G401 (cell line): ENCODE measurements around the gene CNMD. TPM values are rescaled to one million over a fixed set of nuclear protein-coding genes. Genes with fewer than 3 reads are reported as not detected.
"Not testable (repeated sequence)": the region's sequence is repeated elsewhere in the genome, so short reads cannot be mapped to it uniquely, and the experiment has no call there.

Experiments
- DNase-seq: peaks from one replicate; pipeline ENCODE4 v3.0.0-alpha.2; 2015; ENCODE audit warnings: low spot score
- in situ Hi-C: cut with HindIII; loops from 2 replicates; pipeline ENCODE4 v1.10.0; 2016; ENCODE audit warnings: low sequenced_read_pairs, mixed read lengths
- total RNA-seq: library from RNA; depleted of rRNA; stranded (reverse); fragments of >200 nt; shearing (Covaris generic); gene quantifications from 2 replicates; pipeline ENCODE4 v1.2.3, GENCODE V29; 2014; rRNA removed

Gene CNMD
- total RNA-seq, 1 experiment from 2014 or later = not detected

- in situ Hi-C loops = no loop called here
- no peak for DNase-seq
Measured at GRCh38 chr13:52703482-52703881, 36.1 kb downstream of the CNMD start.

- DNase-seq = no peak
- in situ Hi-C loops = no loop called here
Measured at GRCh38 chr13:52701728-52702465, 37.7 kb downstream of the CNMD start.

- no peak for DNase-seq
- in situ Hi-C loops = no loop called here
Measured at GRCh38 chr13:52696566-52696965, 43.1 kb downstream of the CNMD start.

GRCh38 chr13:52695856-52696255 lies 43.8 kb downstream of the CNMD start:
- no peak for DNase-seq
- in situ Hi-C loops = no loop called here

GRCh38 chr13:52686376-52686775 lies 53.2 kb downstream of the CNMD start:
- in situ Hi-C loops = no loop called here

GRCh38 chr13:52685806-52686205 lies 53.8 kb downstream of the CNMD start:
- DNase-seq, in situ Hi-C loops: not testable (repeated sequence)

More at GRCh38 chr13:52686376-52686775, 53.2 kb downstream of the CNMD start:
- no peak for DNase-seq

- in situ Hi-C loops = no loop called here
- no peak for DNase-seq
Measured at GRCh38 chr13:52677823-52678222, 61.8 kb downstream of the CNMD start.

- in situ Hi-C loops = no loop called here
- DNase-seq = no peak
Measured at GRCh38 chr13:52673465-52673864, 66.2 kb downstream of the CNMD start.

GRCh38 chr13:52670726-52671125 lies 68.9 kb downstream of the CNMD start:
- no peak for DNase-seq
- in situ Hi-C loops = no loop called here

GRCh38 chr13:52669677-52670076 lies 69.9 kb downstream of the CNMD start:
- no peak for DNase-seq
- in situ Hi-C loops = no loop called here

GRCh38 chr13:52665325-52665724 lies 74.3 kb downstream of the CNMD start:
- peak; percentile 15 for DNase-seq
- in situ Hi-C loops = no loop called here

- DNase-seq = no peak
- in situ Hi-C loops = no loop called here
Measured at GRCh38 chr13:52664272-52664671, 75.3 kb downstream of the CNMD start.

- in situ Hi-C loops = no loop called here
- no peak for DNase-seq
Measured at GRCh38 chr13:52659340-52659739, 80.3 kb downstream of the CNMD start.

Other genes starting within 250 kb of the CNMD start
- gene HNRNPA1L2, start 97.4 kb downstream of the CNMD start, total RNA-seq = 1.7 and 2.3 TPM in 2 replicates
- 18.2 and 31.3 TPM in 2 replicates for gene SUGT1, start 87.0 kb downstream of the CNMD start, total RNA-seq
- gene PCDH8, start 108.8 kb upstream of the CNMD start, total RNA-seq = not detected in 2 replicates